Measurements from ENCODE around the gene CXorf49B.

The CXorf49B gene

DNA sequence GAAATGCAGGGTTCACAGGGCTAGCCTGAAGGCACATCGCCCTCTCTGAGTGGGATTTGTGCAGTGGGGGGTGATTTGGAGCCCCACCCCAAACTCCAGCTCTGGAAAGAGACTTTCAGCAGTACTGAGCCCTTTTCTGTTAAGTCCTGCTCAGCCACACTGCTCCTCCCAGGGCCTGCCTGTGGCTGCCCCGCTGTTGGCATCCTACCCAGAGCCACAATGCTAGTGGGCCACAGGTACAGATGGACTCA, 52.7 kb downstream of the CXorf49B start:
- DNase-seq (ENCODE audit: low read depth): no peak

All from non-pigmented ciliary epithelial cell (primary cell).